K562 (cell line): ENCODE data around the gene GET3. TPM values are rescaled to one million over a fixed set of nuclear protein-coding genes. Genes with fewer than 3 reads are reported as not detected.

Experiments used
- BRCA1 ChIP-seq, 2 experiments: fragments of 450-650 bp in 1 of 2; sonication (generic) in 1 of 2; formaldehyde crosslinking in 1 of 2; IDR thresholded peaks; 2 replicates each; pipeline versions ENCODE4 v1.5.0 to v1.6.1; 2017 to 2020; ENCODE audit warnings: mild to moderate bottlenecking in 1 of 2, missing genetic modification reagents in 1 of 2
- CBX1 ChIP-seq: sonication (generic); IDR thresholded peaks from 2 replicates; pipeline ENCODE4 v1.6.1; 2016; ENCODE audit warnings: antibody characterized with exemption, low read depth, mild to moderate bottlenecking
- HNRNPL ChIP-seq: fragments of 200-400 bp; formaldehyde crosslinking; IDR thresholded peaks from 2 replicates; pipeline ENCODE4 v1.6.1; 2017; ENCODE audit warnings: low read depth, mild to moderate bottlenecking, low read length
- MAFK ChIP-seq: IDR thresholded peaks from 2 replicates; pipeline ENCODE4 v1.6.1; 2011; ENCODE audit warnings: low read length, improper control_type of control experiment
- MEIS2 ChIP-seq: fragments of 450-650 bp; IDR thresholded peaks from 2 replicates; pipeline ENCODE4 v1.6.1; 2014; ENCODE audit warnings: mild to moderate bottlenecking; ENCODE audit not compliant: partially characterized antibody
- RNF2 ChIP-seq: sonication (generic); IDR thresholded peaks from 2 replicates; pipeline ENCODE4 v1.6.1; 2016
- SAP30 ChIP-seq: fragments of 200-600 bp; sonication (generic); IDR thresholded peaks from 2 replicates; pipeline ENCODE4 v1.6.1; 2012; ENCODE audit warnings: borderline replicate concordance, low read depth, mild to moderate bottlenecking, moderate library complexity, low read length, control low read depth, inconsistent platforms; ENCODE audit not compliant: insufficient read depth, poor library complexity, severe bottlenecking
- SP1 ChIP-seq: sonication (generic); formaldehyde crosslinking; IDR thresholded peaks from 2 replicates; pipeline ENCODE4 v1.8.1; 2022; ENCODE audit warnings: mild to moderate bottlenecking, missing genetic modification reagents
- TGIF2 ChIP-seq: sonication (generic); formaldehyde crosslinking; IDR thresholded peaks from 2 replicates; pipeline ENCODE4 v1.8.1; 2022; ENCODE audit warnings: mild to moderate bottlenecking, missing genetic modification reagents, moderate library complexity
- ZBTB7A ChIP-seq: IDR thresholded peaks from 2 replicates; pipeline ENCODE4 v1.6.1; 2011; ENCODE audit warnings: low read depth, mild to moderate bottlenecking, low read length, moderate library complexity, borderline replicate concordance; ENCODE audit not compliant: control insufficient read depth
- ZFP30 ChIP-seq: fragments of 250-450 bp; sonication (Bioruptor Pico); IDR thresholded peaks from 2 replicates; pipeline ENCODE4 v1.8.0; 2022; ENCODE audit warnings: moderate library complexity, mild to moderate bottlenecking, inconsistent platforms, borderline replicate concordance
- polyA plus RNA-seq, 8 experiments: library from polyadenylated mRNA; depleted of rRNA in 4 of 8; stranded (reverse) in 5 of 8; unstranded in 3 of 8; fragments of >200 nt; fragmentation: Nextera tagmentation in 2 of 8; fragmentation: Illumina TruSeq in 1 of 8; extraction: Ambion mirVana in 2 of 8; extraction: Trizol in 1 of 8; gene quantifications; 2 replicates each; pipeline versions ENCODE4 v1.2.1 to v1.2.3, GENCODE V29; 2011 to 2014; ENCODE audit warnings: inconsistent platforms in 1 of 8, missing spikeins in 1 of 8
- total RNA-seq, 7 experiments: library from RNA; depleted of rRNA in 6 of 7; stranded (reverse); fragments of >200 nt in 6 of 7; fragmentation: Illumina TruSeq in 2 of 7; extraction: Trizol in 2 of 7; gene quantifications; 2 replicates each; pipeline versions ENCODE4 v1.2.1 to v1.2.3, GENCODE V29; 2011 to 2021; ENCODE audit warnings: low replicate concordance in 1 of 7
- TF ChIP-seq, protein P1 (sequence below): fragments of 250-450 bp; sonication (Bioruptor Pico); IDR thresholded peaks from 2 replicates; pipeline ENCODE4 v1.9.0; 2021; ENCODE audit warnings: mild to moderate bottlenecking, inconsistent platforms
- TF ChIP-seq, protein P2 (sequence below): fragments of 450-650 bp; formaldehyde crosslinking; IDR thresholded peaks from 2 replicates; pipeline ENCODE4 v1.4.0; 2022; ENCODE audit warnings: missing genetic modification characterization
- TF ChIP-seq, protein P3 (sequence below): fragments of 250-450 bp; sonication (Bioruptor Pico); IDR thresholded peaks from 2 replicates; pipeline ENCODE4 v1.4.0; 2020; ENCODE audit warnings: mild to moderate bottlenecking
- TF ChIP-seq, protein P4 (sequence below): fragments of 250-450 bp; sonication (Bioruptor Pico); IDR thresholded peaks from 2 replicates; pipeline ENCODE4 v1.4.0; 2020

Gene GET3
- total and polyA plus RNA-seq, 9 of the 15 experiments (the other 6 are each of a cell fraction or from before 2014, with no cell fraction given): 8.3 to 83.5 (median 51.8) TPM

DNA sequence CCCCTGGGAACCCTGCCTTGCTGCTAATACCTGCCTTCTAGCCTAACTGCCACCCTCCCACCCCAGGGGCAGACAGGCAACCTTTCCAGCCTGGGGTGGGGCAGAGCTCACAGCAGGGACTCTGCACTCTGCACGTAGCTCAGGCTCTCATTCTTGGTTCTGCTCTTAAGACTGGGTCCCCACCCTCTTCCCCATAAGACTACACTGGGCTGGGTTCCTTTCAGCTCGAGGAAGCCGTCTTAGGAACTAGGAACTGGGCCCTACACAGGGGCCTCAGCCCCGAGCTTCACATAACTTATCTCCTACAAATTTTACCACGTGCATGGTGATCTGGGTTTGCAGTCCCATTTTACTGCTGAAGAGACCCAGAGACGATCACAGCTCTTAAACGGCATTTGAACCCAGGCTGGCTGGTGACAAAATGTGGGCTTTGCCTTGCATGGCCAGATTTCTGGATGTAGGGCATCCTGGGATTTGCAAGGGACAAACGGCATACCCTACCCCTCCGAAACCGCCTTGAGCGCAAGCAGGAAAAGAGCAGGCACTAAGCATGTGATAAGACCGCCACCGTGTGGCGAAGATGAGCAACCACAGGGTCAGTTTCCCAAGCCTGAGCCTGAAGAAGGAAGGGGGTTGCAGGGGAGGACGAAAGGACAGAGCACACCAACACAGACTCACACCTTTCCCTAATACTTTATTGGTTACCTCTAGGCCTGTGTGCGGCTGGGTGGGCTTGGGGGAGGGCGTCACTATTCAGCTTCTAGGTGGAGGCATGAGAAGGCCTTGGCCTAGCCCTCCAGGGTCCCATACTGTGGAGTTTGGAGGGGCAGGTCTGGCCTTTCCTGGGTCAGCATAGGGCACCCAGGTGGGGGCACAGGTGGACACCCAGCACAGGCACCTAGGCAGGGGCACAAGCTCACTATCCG is 59.1 kb downstream of the GET3 start (continued):
- TF ChIP-seq, protein P1, sequence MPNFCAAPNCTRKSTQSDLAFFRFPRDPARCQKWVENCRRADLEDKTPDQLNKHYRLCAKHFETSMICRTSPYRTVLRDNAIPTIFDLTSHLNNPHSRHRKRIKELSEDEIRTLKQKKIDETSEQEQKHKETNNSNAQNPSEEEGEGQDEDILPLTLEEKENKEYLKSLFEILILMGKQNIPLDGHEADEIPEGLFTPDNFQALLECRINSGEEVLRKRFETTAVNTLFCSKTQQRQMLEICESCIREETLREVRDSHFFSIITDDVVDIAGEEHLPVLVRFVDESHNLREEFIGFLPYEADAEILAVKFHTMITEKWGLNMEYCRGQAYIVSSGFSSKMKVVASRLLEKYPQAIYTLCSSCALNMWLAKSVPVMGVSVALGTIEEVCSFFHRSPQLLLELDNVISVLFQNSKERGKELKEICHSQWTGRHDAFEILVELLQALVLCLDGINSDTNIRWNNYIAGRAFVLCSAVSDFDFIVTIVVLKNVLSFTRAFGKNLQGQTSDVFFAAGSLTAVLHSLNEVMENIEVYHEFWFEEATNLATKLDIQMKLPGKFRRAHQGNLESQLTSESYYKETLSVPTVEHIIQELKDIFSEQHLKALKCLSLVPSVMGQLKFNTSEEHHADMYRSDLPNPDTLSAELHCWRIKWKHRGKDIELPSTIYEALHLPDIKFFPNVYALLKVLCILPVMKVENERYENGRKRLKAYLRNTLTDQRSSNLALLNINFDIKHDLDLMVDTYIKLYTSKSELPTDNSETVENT (CRISPR knock-in tag): no peak
- no peak for TF ChIP-seq TGIF2
- TF ChIP-seq, protein P2, sequence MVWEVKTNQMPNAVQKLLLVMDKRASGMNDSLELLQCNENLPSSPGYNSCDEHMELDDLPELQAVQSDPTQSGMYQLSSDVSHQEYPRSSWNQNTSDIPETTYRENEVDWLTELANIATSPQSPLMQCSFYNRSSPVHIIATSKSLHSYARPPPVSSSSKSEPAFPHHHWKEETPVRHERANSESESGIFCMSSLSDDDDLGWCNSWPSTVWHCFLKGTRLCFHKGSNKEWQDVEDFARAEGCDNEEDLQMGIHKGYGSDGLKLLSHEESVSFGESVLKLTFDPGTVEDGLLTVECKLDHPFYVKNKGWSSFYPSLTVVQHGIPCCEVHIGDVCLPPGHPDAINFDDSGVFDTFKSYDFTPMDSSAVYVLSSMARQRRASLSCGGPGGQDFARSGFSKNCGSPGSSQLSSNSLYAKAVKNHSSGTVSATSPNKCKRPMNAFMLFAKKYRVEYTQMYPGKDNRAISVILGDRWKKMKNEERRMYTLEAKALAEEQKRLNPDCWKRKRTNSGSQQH (CRISPR knock-in tag): 0 out of 2 replicates have a peak, but pooled peaks have one; percentile 30
- no peak for TF ChIP-seq MEIS2
- TF ChIP-seq, protein P3, sequence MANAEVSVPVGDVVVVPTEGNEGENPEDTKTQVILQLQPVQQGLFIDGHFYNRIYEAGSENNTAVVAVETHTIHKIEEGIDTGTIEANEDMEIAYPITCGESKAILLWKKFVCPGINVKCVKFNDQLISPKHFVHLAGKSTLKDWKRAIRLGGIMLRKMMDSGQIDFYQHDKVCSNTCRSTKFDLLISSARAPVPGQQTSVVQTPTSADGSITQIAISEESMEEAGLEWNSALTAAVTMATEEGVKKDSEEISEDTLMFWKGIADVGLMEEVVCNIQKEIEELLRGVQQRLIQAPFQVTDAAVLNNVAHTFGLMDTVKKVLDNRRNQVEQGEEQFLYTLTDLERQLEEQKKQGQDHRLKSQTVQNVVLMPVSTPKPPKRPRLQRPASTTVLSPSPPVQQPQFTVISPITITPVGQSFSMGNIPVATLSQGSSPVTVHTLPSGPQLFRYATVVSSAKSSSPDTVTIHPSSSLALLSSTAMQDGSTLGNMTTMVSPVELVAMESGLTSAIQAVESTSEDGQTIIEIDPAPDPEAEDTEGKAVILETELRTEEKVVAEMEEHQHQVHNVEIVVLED: no peak
- no peak for TF ChIP-seq SAP30
- no peak for TF ChIP-seq HNRNPL
- no peak for TF ChIP-seq RNF2
- peak; percentile 17; the same call in 1 of the 2 replicates for TF ChIP-seq SP1 (CRISPR knock-in tag)
- TF ChIP-seq BRCA1 (IDR thresholded peaks at IDR 0.05): no peak
- TF ChIP-seq BRCA1 (CRISPR knock-in tag; IDR thresholded peaks at IDR 0.05): no peak
- TF ChIP-seq CBX1: no peak
- TF ChIP-seq ZBTB7A: peak; percentile 63; the same call in 1 of the 2 replicates
- no peak for TF ChIP-seq ZFP30 (CRISPR knock-in tag)
- no peak for TF ChIP-seq MAFK
- TF ChIP-seq, protein P4, sequence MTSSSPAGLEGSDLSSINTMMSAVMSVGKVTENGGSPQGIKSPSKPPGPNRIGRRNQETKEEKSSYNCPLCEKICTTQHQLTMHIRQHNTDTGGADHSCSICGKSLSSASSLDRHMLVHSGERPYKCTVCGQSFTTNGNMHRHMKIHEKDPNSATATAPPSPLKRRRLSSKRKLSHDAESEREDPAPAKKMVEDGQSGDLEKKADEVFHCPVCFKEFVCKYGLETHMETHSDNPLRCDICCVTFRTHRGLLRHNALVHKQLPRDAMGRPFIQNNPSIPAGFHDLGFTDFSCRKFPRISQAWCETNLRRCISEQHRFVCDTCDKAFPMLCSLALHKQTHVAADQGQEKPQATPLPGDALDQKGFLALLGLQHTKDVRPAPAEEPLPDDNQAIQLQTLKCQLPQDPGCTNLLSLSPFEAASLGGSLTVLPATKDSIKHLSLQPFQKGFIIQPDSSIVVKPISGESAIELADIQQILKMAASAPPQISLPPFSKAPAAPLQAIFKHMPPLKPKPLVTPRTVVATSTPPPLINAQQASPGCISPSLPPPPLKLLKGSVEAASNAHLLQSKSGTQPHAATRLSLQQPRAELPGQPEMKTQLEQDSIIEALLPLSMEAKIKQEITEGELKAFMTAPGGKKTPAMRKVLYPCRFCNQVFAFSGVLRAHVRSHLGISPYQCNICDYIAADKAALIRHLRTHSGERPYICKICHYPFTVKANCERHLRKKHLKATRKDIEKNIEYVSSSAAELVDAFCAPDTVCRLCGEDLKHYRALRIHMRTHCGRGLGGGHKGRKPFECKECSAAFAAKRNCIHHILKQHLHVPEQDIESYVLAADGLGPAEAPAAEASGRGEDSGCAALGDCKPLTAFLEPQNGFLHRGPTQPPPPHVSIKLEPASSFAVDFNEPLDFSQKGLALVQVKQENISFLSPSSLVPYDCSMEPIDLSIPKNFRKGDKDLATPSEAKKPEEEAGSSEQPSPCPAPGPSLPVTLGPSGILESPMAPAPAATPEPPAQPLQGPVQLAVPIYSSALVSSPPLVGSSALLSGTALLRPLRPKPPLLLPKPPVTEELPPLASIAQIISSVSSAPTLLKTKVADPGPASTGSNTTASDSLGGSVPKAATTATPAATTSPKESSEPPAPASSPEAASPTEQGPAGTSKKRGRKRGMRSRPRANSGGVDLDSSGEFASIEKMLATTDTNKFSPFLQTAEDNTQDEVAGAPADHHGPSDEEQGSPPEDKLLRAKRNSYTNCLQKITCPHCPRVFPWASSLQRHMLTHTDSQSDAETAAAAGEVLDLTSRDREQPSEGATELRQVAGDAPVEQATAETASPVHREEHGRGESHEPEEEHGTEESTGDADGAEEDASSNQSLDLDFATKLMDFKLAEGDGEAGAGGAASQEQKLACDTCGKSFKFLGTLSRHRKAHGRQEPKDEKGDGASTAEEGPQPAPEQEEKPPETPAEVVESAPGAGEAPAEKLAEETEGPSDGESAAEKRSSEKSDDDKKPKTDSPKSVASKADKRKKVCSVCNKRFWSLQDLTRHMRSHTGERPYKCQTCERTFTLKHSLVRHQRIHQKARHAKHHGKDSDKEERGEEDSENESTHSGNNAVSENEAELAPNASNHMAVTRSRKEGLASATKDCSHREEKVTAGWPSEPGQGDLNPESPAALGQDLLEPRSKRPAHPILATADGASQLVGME: no peak
